HG03354 (cell line): Measurements from ENCODE around the gene HSPB9.

Experiments
- ATAC-seq: cut with Tn5 transposase; IDR thresholded peaks from one replicate; pipeline ENCODE4 v1.9.1; 2021; ENCODE audit warnings: mild to moderate bottlenecking; ENCODE audit not compliant: unreplicated experiment, poor library complexity, severe bottlenecking

HSPB9 gene

DNA sequence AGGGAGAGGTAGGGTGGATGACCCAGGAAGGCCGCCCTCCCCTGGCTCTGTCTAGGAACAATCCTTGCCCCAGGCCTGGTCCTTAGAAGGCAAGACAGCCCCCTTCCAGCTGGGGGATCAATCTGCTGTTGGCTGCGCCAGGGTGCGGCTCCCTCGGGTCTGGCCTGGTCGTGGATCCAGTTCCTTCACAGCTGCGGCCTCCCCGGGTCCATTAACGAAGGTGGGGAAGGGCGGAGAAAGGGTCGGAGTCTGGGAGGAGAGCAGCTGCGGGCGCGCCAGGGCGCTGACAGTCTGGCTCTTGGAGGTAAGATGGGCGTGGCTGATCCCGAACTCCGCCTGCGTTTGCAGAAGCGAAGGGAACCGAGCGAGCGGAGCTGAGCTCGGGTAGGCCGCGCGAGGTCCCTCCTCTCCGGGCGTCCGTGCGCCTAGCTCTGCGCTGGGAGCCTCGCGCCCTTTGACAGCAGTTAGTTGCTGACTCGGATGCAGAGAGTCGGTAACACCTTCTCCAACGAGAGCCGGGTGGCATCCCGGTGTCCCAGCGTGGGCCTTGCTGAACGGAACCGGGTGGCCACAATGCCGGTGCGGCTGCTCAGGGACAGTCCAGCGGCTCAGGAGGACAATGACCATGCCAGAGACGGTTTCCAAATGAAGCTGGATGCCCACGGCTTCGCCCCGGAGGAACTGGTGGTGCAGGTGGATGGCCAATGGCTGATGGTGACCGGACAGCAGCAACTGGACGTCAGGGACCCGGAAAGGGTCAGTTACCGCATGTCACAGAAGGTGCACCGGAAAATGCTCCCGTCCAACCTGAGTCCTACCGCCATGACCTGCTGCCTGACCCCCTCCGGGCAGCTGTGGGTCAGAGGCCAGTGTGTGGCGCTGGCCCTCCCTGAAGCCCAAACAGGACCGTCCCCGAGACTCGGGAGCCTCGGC, at the start of gene HSPB9:
TSS of gene HSPB9 (plus strand) at position 434 of the 933 bp plus-strand sequence. CDS start at position 481, 47 bp downstream.
- ATAC-seq, result no peak

DNA sequence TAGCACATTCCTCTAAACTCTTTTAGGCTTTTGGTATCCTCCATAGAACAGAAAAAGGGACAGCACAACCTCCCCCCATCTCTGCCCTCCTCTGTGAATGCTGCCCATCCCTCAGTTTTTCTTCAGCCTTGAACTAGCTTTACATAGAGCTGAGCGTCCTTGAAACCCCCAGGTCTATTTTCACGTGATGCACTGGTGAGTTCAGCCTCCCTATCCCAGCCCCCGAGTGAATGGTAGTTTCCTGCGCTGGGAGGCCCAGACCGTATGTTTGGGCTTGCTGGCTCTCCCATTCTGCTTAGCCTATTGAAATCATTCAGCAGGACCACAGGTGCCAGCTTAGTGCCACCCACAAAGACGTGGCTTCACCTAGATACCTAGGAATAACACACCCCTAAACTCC, 46.8 kb upstream of the HSPB9 start:
- no peak for ATAC-seq

DNA sequence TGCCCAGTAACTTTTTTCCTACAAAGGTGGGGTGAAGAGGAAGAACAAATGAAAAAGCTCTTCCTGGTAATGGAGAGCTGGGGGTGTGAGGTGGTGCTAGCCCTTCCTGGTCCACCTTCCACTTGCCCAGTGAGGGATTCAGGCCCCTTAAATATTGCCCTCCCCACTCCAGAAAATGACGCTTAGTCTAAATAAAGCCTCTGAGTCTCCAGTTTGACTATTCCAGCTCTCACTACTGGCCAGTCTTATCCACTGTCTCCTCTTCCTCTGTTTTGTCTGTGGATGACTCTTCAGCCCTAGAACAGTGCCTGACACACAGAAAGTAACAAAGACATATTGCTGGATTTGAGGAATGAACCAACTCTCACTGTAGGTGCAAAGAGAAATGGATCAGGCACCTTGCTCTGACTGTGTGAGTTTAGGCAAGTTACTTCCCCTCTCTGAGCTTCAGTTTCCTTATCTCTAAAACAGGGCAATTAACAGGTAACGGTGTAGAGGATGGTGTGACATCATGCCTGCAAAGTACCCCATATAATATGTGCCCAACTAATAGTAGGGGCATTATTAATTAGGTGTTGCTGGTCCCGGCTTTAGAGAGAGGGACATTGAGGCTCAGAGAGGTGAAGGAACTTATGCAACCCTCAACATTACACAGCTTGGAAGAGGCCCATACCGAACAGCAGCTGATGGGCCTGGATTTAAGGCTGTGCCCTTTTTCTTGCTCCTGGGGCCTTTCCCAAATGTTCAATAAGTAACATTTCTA, 45.6 kb upstream of the HSPB9 start:
- ATAC-seq, result no peak

- no peak for ATAC-seq
These were observed 44.8 kb upstream of the HSPB9 start for GRCh38 chr17:42077755-42078154.

DNA sequence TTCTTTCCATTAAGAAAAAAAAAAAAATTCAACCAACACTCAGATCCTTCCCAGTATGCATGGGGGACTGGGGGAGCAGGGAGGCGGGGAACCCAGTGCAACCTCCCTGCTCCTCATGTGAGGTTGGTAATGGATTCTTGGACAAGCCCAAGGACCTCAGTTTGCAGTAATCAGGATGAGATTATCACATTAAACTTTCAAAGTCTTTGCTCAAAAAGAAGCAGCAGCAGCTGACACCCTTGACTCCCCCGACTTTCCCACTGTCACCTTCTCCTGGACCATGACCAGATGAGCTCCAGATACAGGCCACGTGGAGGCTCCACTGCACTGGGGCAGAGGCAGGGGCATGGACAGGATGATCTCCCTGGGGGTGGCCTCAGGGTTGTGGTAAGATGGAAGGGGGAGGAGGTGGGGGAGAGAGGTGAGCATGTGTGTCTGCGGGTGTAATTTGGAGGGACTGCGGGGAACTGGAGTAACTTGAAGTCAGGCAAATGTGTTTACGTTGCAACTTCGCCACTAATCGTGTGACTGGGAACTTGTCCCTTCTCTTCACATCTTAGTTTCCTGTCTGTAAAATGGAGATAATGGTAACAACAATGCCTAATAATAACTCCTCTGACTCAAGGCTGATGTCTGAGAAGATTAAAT, 44.1 kb upstream of the HSPB9 start:
- no peak for ATAC-seq

DNA sequence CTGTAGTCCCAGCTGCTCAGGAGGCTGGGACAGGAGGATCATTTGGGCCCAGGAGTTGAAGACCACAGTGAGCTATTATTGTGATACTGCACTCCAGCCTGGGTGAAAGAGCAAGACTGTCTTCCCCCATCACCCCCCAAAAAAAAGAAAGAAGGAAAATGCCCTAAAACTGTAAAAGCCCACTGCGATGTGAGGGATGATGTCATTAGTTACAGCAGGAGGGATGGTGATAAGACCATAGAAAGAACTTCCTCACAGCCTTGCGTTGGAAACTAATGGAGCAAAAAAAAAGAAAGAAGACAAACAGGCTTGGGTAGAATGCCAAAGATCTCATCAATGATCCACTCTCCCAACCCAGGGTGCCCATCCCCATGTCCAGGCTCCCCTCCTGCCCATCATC, 43.1 kb upstream of the HSPB9 start:
- ATAC-seq, result no peak

GRCh38 chr17:42081516-42082129, 41.0 kb upstream of the HSPB9 start:
- no peak for ATAC-seq

DNA sequence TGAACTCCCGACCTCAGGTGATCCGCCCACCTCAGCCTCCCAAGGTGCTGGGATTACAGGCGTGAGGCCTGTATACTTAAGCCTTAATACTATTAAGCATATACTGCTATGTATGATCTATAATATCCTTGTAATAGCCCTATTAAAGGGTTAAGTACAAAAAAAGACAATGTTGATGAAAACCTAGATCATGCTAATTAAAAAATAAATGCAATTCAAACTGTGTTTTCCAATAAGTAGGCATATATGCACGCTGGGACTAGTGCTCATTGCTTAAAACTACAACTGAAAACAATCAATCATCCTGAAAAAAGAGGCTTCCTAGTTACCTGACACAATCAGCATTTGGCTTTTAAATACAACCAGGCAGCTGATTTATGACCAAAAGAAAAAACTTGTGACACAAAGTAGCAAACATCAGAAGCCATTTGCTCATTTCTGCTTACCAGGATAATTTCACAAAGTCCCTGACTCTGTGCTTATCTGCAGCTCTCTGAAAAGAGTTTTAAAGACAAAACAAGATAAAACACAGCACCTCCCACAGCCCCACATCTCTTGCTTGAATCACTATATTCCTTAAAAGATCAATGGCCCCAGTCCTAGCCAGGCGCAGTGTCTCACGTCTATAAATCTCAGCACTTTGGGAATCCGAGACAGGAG, 35.4 kb upstream of the HSPB9 start:
- ATAC-seq, result no peak

DNA sequence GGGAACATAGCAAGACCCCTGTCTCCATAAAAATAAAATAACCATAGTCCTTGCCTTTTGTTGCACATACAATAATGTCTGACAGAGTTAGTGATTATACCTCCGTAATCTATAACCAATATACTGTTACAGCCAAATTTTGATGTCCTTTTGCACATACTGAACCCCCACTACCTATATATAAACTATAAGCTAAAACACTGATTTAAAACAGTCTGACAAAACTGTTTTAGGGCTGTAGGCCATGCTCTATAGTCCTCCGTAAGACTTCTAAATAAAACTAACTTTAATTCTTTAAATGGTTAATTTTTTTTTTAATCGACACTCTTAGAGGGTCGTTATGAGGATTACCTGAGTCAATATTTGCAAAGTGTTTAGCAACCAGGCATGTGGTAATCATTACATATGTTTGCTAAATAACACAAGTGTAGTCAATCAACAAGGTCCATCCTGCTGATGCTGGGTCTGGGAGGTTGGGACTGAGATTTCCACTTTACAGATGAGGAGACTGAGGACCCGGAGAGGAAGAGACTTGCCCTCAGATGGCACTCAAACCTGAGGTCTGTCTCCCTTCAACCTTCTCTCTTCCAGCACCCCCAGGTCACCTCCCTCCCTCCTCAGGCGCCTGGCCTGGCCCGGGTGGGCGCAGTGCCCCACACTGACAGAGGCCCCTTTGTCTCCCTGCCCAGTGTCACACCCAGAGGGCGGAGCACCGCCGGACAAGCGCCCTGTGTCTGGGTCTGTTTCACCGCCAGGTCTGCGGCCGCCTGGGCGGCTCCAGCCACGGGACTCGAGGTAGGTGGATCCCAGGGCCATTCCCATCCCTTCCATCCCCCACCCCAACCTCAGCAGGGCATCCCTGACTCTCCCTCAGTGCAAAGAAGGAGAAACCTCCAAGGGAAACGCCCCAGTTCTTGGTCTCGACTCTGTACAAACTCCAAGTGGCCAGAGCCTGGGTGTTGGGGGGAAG, 34.6 kb upstream of the HSPB9 start:
- ATAC-seq, result no peak

DNA sequence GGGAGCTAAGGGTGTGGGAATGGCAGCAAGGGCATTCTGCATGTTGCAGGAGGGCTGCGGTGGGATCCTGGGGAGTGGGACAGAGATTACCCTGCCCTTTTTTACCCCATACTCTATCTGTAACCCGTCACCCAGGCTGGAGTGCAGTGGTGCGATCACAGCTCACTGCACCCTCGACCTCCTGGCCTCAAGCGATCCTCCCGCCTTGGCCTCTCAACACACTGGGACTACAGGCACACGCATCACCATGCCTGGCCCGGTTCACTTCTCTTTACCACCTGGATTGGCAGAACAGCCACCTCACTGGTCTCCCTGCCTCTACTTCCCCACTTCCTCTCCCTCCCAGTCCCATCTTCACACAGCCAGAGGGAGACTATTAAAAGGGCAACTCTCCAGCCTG, 33.9 kb upstream of the HSPB9 start:
- no peak for ATAC-seq

- ATAC-seq, result no peak
These were observed 31.4 kb upstream of the HSPB9 start for GRCh38 chr17:42090964-42091790.

- ATAC-seq, result no peak
These were observed 29.7 kb upstream of the HSPB9 start for GRCh38 chr17:42092939-42093338.

- no peak for ATAC-seq
These were observed 28.1 kb upstream of the HSPB9 start for GRCh38 chr17:42094375-42095069.

GRCh38 chr17:42096360-42097111, 26.1 kb upstream of the HSPB9 start:
- ATAC-seq, result no peak

DNA sequence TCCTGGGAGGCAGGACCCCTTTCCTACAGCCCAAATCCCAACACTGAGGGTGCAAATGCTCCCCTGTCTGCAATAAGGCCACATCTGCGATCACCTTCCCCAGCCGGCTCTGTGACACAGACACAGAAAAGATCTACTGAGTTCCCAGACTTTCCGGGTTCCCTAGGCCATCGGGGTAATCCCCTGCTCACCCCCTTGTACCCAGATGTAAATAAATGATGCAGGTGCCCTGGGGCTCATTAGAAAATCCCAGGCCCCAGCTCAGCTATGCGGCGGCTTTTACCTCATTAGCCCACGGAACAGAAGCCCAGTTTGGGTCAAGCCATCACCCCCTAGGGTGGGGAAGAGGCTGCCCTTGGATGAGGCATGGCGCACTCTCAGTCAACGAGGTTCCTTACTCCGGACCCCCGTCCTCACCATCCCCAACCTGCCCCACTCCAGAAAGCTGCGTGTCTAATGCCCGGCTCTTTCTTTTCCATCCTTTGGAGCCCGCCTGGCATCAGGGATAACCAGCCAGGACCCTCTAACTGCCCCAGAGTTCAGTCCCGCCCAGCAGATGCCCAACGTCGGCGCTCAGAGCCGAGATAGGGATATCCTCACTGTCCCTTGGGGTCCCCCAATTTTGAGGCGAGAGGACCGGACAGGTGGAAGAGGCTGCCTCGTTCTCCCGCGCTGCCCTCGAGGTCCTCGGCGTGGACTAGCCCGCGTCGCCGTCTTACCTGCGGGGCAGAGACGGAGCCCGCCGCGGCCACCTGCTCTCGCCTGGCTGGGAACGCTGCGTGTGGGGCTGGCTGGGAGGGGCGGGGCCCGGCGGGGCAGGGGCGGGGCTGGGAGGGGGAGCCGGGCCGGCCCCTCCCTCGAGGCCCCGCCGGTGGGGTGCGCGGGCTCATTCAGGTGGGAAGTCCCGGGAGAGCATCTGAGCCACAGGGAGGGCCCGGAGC, 24.6 kb upstream of the HSPB9 start, which contains the start of gene ZNF385C:
TSS of gene ZNF385C (minus strand) at position 783 of the 941 bp plus-strand sequence. CDS start 35,417 bp downstream, outside the sequence.
- ATAC-seq, result no peak
